AML-193 (cell line): Measurements from ENCODE around the gene OTOS.

Source experiments
- DNase-seq, 2 experiments: peaks; one replicate each; lab custom pipeline; 2025; lab: John Stamatoyannopoulos, UW

Gene OTOS

GRCh38 chr2:240136671-240137292, 3.7 kb downstream of the OTOS start:
- no peak for DNase-seq

- peak; percentile 64 to 74 for DNase-seq
Measured at GRCh38 chr2:240136013-240136670, 4.3 kb downstream of the OTOS start, which contains the start of gene COPS9. Gene COPS9, minus strand, starts transcription at chr2:240136305. Its CDS starts 21 bp downstream, at chr2:240136284.

GRCh38 chr2:240135706-240136012, 4.8 kb downstream of the OTOS start:
- no peak for DNase-seq

DNA sequence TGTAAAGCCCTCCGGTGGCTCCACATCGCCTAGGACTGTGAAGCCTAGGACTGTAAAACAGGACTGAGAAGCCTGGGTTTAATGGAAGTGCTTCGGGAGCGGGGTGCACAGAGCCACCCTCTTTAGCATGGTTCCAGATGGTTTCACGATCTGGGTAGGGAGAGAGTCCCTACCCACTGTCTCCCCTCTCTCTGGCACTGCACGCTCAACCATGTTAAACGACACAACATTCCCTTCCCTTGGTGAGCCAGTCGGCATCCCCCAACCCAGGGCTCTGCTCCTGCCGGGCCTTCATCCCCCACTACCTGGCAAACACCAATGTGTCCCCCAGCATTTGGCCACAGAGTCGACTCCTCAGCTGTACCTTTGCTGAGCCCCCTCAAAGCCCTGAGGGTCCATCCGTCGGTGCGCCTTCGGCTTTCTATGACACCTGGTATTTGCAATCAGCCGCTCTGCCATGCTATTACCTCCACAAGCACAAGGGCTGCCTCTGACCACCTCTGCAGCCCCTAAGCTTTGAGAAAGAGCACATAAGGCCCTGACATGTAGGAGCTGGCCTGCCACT, 5.4 kb downstream of the OTOS start:
- no peak for DNase-seq

GRCh38 chr2:240134466-240134865, 6.0 kb downstream of the OTOS start:
- DNase-seq, result no peak

GRCh38 chr2:240133401-240133800, 7.1 kb downstream of the OTOS start:
- DNase-seq, result no peak

DNA sequence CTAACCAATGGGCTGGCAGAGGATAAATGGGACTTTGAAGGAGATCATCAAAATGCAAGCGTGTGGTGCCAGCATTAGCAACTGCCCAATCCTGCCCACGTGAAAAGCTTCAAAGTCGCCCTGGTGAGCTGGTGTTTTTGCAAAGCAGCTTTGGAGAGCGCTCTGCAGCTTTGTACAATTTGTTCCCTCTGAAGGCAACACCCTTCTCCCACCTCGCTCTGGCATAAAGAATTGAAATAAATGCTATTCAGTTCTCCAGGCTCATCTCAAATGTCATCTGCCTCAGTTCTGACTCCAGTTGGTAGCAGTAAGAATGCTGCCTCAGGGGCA, 7.8 kb downstream of the OTOS start:
- no peak for DNase-seq

DNA sequence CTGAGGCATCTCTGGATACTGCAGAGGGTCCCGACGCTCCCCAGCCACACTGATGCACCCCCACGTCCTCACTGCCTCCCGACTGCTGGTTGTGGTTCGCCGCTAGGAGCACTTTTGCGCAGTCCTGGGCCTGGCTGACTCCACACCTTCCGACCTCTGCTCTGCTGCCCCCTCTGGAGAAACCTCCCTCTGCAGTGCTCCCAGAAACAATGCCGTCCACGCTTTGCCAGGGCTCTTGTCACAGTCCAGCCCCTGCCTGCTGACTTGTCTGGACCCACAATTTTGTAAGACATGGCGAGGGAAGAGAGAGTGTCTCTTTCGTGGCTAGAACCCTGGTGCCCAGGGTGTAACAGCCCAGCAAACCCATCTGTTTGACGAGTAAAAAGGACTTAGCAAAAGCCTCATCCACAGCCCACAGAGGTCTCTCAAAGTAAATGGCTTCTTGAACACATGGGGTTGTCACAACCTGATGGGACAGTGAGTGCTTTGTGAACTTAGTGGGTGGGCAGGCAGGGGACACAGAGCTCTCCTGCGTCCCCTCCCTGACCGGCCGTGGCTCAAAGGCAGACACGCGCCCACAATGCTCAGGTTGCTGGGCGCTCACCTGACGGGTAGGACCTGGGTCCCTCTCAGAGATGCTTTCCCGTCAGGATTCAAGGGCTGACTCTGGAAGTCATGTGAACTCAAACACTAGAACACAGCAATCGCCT, 8.4 kb downstream of the OTOS start:
- DNase-seq, result no peak

DNA sequence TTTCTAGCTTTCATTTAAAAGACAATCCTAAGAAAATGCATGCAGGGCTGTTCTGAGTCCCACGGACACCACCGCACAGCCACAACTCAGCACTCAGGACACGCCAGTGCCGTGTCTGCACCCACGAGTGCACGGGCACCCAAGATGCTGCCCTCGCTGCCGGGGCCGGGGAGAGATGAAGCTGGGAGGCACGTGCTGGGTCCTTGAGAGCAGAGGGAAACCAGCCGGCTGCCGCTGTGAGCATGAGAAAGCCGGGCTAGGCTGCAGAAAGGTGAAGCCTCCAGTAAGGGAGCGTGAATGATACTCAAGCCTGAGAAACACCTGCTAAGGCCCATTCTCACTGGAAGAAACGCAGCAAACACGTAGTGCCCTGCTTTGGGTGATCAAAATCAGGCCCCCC, 9.2 kb downstream of the OTOS start:
- no peak for DNase-seq

DNA sequence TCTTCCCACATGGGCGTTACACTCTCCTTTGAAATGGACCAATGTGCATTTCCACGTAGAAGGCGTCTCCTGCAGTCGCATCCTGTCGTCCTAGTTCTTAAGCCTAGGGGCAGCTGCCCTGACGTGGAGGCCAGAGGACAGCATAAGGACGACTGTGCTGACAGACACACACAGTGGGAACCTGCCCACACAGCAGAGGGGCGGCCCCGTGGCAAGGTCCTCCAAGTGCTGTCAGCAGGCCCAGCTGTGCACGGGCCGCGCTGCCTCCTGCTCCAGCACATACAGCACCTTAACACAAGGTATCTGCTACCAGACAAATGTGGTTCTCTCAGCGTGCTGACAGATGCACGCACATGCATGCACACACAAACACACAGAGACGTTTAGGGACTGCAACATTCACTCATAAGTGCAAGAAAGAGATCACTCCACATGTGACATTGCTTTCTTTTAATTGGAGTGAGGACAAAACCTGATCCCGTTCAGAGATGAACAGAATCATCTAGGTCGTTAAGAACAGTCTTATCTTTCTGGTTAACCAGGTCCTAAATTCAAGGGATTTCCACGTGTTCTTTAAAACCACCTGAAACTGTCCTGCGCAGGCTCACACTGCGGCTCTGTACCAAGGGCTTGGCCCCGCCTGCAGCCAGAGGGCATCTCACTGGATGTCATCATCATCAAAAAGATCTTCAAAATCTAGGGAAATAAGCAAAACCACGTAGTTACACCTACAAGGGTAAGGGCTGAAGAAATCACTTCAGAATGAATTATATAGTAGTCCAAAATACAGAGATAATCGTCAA, 9.9 kb downstream of the OTOS start:
- no peak for DNase-seq

DNA sequence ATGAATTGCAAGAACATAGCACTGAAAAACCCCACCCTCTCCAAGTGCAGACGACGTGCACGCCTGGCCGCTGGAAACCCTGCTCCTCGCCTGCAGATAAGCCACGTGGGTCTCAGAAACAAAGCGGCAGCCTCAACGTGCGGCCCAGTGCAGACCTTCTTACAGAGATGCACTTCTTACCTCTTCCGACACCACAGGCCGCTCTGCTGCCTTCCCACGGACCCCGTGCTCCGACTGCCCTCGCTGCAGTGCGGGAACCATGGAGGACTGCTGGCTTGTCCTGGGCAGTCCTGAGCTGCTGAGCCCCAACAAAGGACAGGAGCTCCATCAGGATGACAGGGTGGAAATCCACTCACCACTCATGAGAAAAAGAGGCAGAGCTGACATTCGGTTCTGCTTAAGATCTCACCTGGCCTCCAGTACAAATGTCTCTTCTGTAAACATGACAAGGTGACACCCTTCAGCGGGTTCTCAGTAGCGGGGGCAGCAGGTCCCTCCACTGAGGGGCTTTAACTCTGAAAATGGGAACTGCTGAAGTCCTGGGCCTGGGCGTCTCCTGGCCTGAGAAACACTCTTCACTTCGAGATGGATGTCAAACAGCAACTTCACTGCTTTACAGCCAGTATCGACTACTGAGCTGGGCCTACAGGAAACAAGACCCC, 10.6 kb downstream of the OTOS start:
- DNase-seq, result no peak

DNA sequence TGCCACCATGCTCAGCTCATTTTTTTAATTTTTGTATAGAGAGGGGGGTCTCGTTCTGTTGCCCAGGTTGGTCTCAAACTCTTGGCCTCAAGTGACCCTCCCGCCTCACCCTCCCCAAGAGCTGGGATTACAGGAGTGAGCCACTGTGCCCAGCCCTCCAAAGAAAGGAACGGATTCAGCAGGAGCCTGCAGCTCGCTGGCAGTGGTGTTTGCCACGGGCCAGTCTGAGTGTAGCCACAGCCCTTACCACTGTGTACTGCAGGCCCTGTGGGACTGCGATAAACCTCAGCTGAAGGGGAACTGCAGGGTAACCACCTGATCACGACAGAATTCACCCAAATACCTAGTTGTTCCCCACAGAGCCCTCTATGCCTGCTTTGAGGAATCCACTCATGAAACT, 11.1 kb downstream of the OTOS start:
- no peak for DNase-seq

GRCh38 chr2:240128608-240129145, 11.8 kb downstream of the OTOS start:
- DNase-seq, result no peak

DNA sequence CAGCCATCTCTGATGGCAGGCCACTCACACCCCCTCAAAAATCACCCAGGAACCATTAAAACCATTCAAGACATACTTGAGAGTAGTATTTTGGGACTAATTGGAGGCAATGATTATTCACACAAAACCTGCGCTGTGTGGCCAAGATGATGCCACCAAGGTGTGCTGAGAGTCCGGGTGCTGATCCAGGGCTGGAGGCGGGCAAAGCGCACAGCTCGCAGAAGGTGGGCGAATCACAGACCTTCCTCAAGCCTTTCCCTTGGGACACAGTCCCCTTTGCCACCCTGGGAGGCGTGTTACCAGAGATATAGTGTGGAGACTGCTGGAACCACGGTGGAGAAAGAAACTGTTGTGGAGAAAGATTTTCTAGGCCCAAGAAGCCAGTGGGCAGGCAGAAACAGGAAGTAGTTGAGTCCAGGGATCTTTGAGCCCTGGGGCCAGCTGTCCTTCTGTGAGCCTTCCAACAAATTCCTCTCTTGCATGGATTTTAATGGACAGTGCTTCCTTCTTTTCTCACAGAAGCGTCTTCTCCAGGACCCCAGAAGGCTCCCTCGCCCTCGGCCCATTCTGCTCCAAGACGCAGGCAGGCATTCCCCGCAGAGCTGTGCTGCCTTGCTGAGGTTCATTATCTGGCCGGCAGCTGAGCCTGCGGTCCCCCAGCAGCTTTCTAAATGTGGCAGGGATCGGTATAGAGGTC, 12.4 kb downstream of the OTOS start:
- no peak for DNase-seq

DNA sequence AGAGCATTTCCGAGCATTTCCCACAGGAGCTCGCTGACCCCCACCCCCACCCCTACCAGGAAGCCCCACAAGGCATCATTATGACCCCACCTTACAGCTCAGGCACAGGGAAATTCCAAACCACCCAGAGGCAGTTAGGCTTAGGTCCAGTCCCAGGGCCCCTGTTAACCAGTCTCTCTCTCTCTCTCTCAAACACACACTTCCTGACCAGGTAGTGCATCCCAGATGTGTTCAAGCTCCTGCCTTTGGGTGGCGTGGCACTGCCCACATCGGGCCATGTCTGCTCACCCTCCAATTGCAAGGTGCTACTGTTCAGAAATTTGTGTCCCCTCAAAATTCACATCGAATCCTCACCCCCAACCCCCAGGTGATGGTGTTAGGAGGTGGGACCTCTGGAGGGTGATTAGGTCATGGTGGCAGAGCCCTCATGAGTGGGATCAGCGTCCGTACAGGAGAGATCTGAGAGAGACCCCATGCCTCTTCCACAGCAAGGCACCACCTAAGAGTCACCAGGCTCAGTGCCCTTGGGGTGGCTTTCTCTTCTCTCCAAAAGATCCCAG, 13.2 kb downstream of the OTOS start:
- DNase-seq, result no peak

GRCh38 chr2:240126731-240127130, 13.7 kb downstream of the OTOS start:
- no peak for DNase-seq

DNA sequence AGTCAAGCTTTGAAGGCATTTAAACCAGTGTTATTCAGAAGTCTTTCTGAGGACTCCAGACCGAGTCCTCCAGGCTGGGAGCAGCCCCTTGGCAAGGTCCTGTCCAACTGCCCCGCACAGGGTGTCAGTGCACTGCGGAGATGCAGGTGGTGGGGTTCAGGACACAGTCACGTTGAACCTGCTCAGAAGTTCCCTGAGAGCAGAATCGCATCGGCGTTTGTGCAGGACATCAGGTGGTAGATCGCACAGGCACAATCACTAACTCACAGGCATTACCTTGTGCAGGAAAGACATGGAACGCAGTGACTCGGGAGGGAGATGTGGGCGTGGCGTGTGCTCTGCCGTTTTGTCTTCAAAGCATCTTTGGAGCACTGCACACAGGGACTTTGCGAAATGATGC, 14.7 kb downstream of the OTOS start:
- no peak for DNase-seq

- no peak for DNase-seq
Measured at GRCh38 chr2:240124651-240125030, 15.8 kb downstream of the OTOS start.

DNA sequence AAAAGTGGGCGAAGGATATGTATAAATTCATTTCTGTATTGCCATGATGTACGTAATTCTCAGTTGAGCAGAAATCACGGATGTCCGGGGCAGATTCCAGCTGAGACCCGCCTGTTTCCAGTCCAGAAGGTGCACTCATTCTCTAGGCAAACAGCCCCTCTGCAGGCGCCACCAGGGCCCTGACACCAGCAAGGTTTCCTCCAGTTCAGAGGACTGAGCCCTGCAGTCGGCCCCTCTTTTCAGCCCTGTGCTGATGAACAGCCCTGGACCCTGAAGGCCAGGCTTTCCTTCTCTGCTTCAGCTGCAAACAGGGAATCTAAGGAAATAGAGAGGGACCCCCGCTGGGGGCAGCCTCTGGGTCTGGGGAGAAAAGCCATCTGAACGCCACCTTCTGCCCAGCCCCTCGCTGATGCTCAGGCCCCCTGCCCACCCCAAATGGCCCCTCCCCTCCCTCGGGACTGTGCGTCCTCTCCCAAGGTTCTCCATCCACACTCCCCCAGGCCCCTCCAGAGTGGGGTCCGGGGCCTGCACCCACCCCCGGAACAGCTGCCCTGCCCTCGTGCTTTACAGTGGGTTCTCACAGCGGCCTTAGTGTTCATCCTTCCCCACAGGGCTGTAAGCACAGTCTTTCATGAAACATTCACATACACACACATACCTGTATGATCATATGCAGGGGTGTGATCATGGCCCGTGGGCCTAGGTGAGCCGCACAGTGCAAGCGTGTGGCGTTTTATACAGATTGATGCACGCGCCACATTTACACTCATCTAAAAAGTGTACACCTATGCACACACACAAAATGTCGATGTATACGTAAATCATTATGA, 16.4 kb downstream of the OTOS start:
- no peak for DNase-seq

GRCh38 chr2:240121675-240122074, 18.8 kb downstream of the OTOS start:
- DNase-seq, result no peak
